Fibroblast of skin of right biceps (primary cell): ENCODE data around the gene TCIRG1.

Experiments
- DNase-seq: peaks from one replicate; pipeline ENCODE4 v3.0.0-alpha.2; 2013

Gene TCIRG1

DNA sequence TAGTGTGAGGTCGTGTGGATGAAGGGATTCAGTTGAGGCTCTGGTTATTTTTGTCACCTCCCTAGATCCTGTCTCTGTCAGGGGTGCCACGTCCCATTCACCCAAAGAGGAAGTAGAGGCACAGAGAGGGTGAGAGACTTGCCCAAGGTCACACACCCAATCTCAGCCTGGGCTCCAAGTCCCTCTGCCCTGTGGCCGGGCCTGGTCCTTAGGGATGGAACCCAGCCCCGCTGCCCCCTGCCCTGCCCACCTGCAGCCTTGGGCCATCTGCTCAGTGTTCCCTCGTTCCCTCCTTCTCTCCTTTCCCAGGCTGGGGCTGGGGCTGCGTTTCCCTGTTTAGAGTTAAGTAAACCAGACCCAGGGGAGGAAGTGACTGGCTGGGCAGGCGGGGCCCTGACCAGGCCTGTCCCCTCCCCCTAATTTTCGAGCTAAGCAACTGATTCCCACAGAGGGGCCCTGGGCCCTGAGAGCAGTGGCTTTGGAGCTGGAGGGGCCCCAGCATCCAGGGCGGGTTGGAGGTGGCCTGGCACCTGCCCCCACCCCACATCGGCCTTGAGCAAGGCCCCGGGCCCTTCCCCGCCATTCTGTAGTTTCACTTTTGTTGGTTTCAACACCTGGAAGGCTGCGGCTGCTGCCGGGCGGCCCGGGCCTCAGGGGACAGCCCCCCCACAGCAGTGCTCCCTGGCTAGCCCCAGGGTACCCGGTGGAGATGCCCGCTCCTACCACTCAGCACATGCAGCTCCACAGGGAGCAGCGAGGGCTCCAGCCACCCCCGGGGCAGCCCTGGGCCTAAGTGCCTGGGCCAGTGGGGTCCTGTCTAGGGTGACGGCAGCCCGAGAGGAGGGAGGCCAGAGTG, 1.5 kb downstream of the TCIRG1 start:
- DNase-seq: peak; percentile 73

DNA sequence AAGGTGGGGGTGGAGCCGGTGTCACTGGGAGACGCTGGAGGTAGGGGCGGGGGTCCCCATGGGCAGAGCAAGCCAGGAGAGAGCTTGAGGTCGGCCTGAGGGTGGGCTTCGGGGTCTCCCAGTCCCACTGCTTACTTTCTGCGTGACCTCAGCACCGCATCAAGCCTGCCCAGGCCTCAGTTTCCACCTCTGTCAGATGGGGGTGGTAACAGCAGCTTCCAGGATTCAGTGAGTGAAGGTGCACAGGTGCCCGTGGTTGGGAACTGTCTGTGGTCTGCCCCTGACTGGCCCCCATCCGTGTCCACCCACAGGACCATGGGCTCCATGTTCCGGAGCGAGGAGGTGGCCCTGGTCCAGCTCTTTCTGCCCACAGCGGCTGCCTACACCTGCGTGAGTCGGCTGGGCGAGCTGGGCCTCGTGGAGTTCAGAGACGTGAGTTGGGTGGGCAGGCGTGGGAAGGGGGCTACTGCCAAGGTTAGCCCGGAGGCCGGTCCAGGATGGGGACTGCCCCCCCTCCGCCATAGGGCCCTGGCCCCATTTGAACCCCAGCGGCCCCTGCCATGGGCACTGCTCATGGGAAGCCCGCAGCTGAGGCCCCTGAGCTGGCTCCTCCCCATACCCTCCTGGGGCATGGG, 2.2 kb downstream of the TCIRG1 start:
- DNase-seq: no peak

DNA sequence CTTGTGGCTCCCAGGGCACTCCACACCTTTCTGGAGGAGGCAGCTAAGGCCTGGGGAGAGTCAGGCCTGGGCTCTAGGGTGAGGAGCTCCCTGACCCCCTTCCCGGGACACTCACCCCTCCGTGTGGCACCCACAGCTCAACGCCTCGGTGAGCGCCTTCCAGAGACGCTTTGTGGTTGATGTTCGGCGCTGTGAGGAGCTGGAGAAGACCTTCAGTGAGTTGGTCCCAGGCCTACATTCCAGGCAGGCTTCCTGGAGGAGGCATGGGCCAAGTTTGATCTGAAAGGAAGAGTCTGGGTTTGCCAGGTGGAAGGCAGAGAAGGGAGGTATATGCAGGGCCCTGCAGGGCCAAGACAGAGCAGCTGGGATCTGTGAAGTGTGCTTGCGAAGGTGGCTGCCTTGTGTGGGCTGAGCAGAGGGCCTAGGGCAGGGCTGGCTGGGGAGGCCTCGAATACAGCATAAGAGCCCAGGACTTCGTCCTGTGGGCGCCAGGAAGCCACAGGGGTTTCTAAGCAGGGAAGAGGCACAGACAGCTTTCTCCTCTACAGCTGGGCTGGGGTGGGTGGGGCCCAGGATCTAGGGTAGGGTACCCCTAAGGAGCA, 2.9 kb downstream of the TCIRG1 start:
- DNase-seq: no peak

DNA sequence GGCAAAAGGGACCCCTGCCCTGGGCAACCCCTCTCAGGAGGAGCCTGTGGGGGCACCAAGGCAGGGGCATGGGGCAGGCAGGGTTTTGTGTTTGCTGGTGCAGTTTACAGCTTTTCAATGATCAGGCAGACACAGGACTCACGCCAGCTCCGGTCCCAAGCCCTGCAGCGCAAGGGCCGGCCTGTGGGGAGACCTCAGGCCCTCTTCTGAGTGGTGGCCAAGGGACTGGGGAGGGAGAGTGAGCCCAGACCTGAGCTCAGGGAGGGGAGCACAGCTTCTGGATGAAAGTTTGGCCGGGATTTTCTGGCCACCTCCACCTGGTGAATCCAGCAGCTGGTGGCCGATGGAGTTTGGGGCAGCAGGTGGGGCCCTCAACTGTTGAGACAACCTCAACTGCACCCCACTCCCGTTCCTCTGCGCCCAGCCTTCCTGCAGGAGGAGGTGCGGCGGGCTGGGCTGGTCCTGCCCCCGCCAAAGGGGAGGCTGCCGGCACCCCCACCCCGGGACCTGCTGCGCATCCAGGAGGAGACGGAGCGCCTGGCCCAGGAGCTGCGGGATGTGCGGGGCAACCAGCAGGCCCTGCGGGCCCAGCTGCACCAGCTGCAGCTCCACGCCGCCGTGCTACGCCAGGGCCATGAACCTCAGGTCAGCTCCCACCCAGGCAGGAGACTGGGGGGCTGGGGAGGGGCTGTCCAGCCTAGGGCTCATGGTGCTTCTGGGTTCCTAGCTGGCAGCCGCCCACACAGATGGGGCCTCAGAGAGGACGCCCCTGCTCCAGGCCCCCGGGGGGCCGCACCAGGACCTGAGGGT, 3.6 kb downstream of the TCIRG1 start:
- DNase-seq: no peak

DNA sequence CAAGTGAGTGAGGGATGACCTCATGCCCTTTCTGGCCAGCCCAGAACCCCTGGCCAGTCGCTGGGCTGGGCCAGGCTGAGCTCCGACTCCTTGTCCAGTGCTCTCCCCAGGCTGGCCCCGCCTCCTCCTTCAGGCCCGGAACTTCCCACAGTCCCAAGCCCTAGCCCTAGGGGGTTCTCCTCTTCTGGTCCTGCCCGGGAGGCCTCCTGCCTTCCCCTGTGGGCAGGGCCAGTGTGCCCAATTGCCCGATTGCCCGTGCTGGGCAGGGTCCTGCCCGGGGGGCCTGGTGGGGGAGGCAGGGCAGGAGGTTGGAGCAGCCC, 4.2 kb downstream of the TCIRG1 start:
- no peak for DNase-seq

DNA sequence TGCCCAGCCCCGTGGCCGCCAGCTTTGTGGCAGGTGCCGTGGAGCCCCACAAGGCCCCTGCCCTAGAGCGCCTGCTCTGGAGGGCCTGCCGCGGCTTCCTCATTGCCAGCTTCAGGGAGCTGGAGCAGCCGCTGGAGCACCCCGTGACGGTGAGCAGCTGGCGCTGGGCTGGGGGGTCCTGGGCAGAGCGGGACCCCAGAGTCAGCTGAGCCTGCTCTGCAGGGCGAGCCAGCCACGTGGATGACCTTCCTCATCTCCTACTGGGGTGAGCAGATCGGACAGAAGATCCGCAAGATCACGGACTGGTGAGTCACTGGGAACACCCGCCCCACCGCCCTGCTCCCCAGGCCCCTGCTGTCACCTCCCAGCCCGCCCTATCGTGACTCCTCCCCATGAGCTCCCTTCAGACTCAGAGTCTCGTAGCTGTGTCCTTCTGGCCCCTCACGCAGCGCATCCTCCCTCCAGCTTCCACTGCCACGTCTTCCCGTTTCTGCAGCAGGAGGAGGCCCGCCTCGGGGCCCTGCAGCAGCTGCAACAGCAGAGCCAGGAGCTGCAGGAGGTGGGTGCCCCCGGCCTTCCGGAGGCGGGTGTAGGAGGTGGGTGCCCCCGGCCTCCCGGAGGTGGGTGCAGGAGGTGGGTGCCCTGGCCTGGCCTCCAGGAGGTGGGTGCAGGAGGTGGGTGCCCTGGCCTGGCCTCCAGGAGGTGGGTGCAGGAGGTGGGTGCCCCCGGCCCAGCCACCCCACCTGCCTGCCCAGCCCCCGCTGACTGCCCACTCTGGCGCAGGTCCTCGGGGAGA, 4.7 kb downstream of the TCIRG1 start:
- DNase-seq: peak; percentile 75

DNA sequence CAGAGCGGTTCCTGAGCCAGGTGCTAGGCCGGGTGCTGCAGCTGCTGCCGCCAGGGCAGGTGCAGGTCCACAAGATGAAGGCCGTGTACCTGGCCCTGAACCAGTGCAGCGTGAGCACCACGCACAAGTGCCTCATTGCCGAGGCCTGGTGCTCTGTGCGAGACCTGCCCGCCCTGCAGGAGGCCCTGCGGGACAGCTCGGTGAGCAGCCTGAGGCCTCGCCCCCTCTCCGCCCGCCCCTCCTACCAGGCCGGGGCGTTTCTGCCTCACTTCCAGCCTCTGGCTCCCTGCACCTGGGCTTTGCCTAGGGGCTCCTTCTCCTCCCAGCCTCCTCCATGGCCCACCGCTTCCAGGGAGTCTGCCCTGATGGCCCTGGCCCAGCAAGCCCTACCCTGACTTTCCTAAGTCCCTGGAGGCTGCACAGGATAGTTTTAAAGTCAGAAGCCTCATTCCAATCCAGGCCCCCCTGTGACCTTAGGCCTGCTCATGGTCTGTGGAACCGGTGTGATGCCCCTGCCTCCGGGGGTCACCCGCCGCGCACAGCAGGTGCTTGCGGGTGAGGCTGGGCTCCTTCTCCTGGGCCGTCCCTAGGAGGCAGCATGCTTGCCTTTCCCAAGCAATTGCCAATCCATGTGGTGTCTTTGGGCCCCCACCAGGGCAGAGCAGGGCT, 5.5 kb downstream of the TCIRG1 start:
- no peak for DNase-seq

DNA sequence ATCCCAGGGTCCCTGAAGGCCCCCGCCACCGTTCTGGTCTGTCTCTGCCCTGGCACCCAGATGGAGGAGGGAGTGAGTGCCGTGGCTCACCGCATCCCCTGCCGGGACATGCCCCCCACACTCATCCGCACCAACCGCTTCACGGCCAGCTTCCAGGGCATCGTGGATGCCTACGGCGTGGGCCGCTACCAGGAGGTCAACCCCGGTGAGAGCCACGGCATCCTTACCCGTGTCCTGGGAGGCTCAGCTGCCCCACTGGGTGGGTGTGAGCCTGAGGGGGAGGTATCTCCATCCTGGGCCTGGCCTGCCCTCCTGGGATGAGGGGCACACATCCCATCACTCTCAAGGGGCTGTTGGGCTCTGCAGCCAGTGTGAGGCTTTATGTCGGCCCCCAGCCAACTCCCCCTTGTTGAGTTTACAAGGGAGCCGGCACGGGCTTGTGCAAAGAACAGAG, 6.1 kb downstream of the TCIRG1 start:
- no peak for DNase-seq

DNA sequence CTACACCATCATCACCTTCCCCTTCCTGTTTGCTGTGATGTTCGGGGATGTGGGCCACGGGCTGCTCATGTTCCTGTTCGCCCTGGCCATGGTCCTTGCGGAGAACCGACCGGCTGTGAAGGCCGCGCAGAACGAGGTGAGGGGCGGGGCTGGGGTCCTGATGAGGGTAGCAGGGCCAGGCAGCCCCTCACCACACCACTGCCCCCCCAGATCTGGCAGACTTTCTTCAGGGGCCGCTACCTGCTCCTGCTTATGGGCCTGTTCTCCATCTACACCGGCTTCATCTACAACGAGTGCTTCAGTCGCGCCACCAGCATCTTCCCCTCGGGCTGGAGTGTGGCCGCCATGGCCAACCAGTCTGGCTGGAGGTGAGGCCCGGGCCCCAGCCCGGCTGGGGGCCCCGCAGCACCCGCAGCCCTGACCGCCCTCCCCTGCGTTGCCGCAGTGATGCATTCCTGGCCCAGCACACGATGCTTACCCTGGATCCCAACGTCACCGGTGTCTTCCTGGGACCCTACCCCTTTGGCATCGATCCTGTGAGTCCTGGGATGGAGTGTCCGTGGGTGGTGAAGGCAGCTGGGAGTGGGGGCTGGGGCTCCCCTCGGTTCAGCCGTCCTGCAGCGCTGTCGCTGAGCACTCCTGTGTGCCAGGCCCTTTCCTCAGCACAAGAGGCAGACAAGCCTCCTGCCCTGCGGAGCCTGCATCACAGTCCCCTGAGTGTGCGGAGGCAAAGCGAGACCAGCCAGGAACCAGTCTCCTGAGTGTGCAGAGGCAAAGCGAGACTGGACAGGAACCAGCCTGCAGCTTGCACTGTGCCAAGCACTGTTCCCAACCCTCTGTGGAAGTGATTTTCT, 8.8 kb downstream of the TCIRG1 start:
- DNase-seq: no peak

DNA sequence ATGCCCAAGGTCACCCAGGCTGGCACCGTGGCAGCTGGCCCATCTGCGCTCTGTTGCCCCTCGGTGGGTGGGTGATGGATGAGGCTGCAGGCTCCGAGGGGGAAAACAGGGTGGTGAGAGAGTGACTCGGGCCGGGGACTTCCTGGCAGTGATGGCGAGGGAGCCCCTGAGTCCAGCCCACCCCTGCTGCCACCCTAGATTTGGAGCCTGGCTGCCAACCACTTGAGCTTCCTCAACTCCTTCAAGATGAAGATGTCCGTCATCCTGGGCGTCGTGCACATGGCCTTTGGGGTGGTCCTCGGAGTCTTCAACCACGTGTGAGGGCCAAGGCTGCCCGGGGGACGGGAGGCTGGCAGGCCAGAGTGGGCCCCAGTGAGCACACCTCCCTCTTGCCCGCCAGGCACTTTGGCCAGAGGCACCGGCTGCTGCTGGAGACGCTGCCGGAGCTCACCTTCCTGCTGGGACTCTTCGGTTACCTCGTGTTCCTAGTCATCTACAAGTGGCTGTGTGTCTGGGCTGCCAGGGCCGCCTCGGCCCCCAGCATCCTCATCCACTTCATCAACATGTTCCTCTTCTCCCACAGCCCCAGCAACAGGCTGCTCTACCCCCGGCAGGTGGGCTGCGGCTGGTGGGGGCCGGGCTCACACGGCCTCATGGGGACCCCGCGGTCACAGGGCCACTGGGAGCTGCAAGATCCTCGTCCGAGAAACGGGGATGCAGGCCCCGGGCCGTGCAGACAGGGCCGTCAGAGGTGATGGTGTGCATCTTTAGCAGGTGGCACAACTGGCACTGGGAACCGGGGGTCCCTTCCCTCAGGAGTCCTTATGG, 10.1 kb downstream of the TCIRG1 start:
- DNase-seq: no peak

DNA sequence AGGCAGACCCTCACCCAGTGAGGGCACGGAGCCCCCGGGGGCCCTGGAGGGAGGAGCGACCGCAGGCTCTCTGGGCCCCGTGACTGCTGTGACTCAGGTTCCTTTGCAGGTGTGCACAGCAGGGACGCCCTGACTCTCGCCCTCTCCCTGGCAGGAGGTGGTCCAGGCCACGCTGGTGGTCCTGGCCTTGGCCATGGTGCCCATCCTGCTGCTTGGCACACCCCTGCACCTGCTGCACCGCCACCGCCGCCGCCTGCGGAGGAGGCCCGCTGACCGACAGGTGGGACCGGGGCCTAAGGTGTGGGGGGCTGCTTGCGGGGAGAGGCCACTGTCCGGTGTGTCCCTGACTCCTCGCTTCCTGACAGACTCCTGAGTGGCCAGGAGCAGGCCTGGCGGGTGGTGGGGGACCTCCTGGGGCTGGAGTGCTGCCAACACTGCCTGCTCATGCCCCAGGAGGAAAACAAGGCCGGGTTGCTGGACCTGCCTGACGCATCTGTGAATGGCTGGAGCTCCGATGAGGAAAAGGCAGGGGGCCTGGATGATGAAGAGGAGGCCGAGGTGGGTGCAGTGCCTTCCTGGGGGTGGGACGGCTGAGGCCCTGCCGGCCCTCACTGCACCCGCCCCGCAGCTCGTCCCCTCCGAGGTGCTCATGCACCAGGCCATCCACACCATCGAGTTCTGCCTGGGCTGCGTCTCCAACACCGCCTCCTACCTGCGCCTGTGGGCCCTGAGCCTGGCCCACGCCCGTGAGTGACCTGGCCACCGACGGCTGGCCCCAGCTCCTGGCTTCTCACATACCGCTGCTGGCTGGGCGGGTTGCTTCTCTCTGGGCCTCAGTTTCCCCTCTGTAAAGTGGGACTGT, 10.9 kb downstream of the TCIRG1 start:
- no peak for DNase-seq

DNA sequence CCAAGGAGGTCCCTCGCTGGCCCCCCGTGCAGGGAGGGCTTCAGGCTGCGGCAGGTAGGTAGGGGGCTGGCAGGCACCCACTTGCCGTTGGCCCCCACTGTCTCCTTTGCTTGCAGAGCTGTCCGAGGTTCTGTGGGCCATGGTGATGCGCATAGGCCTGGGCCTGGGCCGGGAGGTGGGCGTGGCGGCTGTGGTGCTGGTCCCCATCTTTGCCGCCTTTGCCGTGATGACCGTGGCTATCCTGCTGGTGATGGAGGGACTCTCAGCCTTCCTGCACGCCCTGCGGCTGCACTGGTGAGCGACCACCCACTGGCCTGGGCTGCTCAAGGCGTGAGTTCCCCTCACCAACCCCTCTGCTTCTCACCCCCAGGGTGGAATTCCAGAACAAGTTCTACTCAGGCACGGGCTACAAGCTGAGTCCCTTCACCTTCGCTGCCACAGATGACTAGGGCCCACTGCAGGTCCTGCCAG, 11.6 kb downstream of the TCIRG1 start:
- DNase-seq: no peak

DNA sequence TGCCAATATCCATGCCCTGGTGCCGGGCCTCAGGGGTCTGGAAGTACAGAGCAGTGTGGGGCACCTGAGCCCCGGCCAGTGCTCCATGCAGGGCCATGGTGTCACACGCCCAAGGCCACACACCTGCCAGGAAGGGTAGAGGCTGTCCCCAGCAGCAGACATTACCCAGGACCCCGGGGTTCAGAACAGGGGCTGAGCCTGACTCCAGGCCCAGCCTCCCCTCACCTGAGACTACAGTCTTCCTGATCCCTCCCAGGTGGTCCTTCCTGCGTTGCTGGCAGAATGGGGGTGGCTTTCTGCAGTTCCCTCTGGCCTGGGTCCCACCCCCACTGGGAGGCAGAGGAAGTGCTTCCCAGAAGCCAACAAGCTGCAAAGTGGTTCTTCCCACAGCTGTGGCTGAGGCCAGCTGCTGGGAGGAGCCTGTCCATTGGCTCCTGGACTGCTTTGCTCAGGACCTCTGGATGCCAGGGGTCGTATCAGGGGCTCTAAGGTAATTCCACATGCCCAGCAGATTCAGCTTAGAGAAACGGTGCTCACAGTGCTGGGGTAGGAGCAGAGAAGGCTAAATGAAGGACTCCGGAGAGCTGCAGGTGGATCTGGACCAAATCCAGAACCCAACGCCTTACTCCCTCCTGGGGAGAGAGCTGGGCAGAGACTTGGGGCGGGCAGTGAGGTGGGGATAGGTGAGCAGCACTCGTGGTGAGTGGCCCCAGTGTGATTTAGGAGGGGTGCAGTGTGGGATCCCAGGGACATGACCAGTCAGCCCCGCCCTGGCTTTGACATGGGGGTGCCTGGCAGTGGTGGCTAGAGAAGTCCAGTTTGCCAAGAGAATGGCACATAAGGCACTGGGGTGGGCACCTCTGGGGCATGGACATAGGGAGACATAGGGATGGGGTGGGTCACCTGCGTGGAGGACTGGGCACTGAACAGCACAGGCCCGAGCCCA, 12.6 kb downstream of the TCIRG1 start:
- DNase-seq: no peak

DNA sequence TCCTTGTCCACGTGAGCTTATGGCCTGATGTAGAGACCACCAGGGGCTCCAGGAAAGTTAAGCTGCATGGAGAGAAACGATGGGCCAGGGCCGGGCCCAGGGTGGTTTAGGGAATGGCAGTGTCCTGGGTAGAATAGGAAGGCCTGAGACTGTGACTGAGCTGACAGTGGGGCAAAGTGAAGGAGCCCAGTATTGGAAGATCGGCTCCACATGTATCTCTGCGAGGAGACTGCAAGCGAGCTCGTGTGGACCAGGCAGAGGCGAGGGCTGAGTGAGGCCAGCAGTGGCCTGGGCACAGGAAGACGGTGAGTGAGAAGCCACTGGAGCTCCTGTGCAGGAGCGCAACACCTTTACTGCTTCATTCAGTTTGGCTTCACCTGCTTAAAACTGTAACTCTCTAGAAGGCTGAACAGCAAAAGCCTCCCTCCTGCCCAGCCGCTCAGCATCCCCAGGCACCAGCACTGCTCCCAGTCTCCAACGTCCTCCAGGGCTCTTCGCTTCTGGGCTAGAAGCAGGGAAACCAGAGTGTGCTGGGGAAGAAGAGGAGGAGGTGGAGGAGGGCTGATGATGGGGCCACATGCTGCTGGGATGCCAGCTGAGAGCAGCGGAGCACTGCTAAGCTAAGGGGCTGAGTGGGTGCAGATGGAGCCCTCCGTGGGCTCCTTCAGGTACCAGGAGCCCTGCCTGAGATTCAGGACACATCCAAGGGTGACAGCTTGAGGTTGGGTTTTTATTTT, 13.5 kb downstream of the TCIRG1 start:
- DNase-seq: no peak

DNA sequence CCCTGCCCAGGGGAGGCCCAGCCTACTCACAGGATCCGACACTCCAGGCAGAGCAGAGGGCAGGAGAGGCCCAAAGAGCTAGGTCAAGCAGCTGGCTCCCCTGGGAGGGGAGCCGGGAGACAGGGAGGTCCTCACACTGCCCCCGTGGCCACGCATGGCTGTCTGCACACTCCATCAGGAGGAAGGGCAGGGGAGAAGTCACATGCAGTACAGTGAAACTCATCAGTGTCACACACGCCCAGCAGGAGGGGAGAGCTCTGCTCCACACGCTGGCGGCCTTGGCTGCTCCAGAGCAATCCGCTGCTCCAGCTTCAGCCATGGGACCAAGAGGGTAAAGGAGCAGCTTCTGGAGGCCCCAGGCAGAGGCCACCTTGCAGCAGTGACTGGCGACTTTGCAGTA, 14.3 kb downstream of the TCIRG1 start:
- no peak for DNase-seq

DNA sequence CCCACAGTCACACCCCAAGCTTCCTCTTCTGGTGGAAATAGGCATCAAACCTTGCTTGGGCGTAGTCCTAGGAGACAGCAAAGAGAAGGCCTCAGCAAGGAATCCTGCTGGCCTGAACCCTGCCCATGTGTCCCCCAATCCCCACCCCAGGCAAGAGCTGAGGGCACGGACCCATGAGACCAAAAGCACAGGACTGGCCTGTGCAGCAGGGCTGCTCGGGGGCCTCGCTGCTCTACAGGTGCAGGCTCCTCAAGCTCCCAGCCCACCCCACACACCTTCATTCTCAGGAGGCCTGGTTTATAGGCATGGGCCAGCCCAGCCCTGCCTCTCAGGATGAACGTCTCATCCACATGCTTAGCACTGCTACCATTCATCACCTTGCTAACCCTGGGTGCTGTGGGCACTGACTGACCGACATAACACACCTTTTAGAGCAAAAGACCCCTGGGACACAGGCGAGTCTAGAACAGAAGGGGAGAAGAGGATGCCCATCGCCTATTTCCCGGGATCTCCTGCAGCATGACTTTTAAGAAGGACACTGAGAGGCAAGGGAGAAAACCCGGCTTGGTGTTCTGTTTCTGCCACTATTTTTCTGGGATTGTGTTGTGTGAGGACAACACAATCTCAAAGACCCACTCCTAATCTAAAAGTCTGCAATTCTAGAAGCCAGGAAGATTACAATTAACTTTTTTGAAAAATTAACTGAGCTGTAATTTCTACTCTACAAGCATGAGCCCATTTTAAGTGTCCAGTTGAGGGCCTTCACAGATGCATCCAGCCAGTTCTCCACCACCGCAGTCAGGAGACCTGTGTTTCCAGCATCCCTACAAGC, 15.4 kb downstream of the TCIRG1 start:
- no peak for DNase-seq
